Natural killer cell (primary cell): ENCODE results near the gene NDUFB3. TPM values are rescaled to one million over a fixed set of nuclear protein-coding genes. Genes with fewer than 3 reads are reported as not detected.
"Not testable (repeated sequence)": the region's sequence is repeated elsewhere in the genome, so short reads cannot be mapped to it uniquely, and the experiment has no call there.

Experiments
- ATAC-seq, 3 donors: fragments of 150-1000 bp in 2 of 3; fragments of 200-7000 bp in 1 of 3; cut with Tn5 transposase; 1 replicate in 1 of 3; 2 replicates in 2 of 3; pipeline ENCODE4 v1.10.0; 2021; ENCODE audit warnings: mild to moderate bottlenecking in 2 of 3, moderate library complexity in 2 of 3
- DNase-seq, 2 donors: peaks; one replicate each; pipeline versions ENCODE4 v3.0.0 to v3.0.0-alpha.2; 2013 to 2021; ENCODE audit warnings: mixed read lengths in 1 of 2
- H3K27ac ChIP-seq: one replicate; pipeline ENCODE4 v1.5.1; 2013; ENCODE audit warnings: mild to moderate bottlenecking, low read length
- H3K27me3 ChIP-seq: one replicate; pipeline ENCODE4 v1.6.1; 2013; ENCODE audit warnings: low read length; ENCODE audit not compliant: control insufficient read depth, insufficient read depth
- H3K36me3 ChIP-seq: one replicate; pipeline ENCODE4 v1.6.1; 2013; ENCODE audit warnings: low read length; ENCODE audit not compliant: control insufficient read depth, insufficient read depth
- H3K4me1 ChIP-seq: one replicate; pipeline ENCODE4 v1.6.1; 2013; ENCODE audit warnings: low read length; ENCODE audit not compliant: control insufficient read depth, insufficient read depth
- H3K4me3 ChIP-seq: one replicate; pipeline ENCODE4 v1.5.1; 2013; ENCODE audit warnings: low read length
- H3K9me3 ChIP-seq: one replicate; pipeline ENCODE4 v1.6.1; 2013; ENCODE audit warnings: low read length; ENCODE audit not compliant: control insufficient read depth, insufficient read depth
- H3K27ac Mint-ChIP-seq, 2 donors: one replicate each; pipeline ENCODE4 v1.8.0; 2022; ENCODE audit warnings: mild to moderate bottlenecking in 2 of 2, mixed read lengths in 2 of 2, moderate library complexity in 1 of 2
- H3K27me3 Mint-ChIP-seq, 2 donors: one replicate each; pipeline ENCODE4 v1.8.0; 2022; ENCODE audit warnings: low read depth in 2 of 2, mixed read lengths in 2 of 2
- H3K36me3 Mint-ChIP-seq: one replicate; pipeline ENCODE4 v1.8.0; 2022; ENCODE audit warnings: mixed read lengths
- H3K4me1 Mint-ChIP-seq, 2 donors: one replicate each; pipeline ENCODE4 v1.8.0; 2022; ENCODE audit warnings: mixed read lengths in 2 of 2
- H3K4me3 Mint-ChIP-seq: one replicate; pipeline ENCODE4 v1.8.0; 2022; ENCODE audit warnings: mild to moderate bottlenecking, moderate library complexity, mixed read lengths
- H3K9me3 Mint-ChIP-seq, 2 donors: one replicate each; pipeline ENCODE4 v1.8.0; 2022; ENCODE audit warnings: mixed read lengths in 2 of 2
- WGBS: methylation state at CpG from one replicate; pipeline ENCODE4 v1.1.7; 2013; ENCODE audit warnings: missing lambda C conversion rate; ENCODE audit not compliant: insufficient coverage; 5-methylcytosine and 5-hydroxymethylcytosine counted together
- intact Hi-C: fragments of 100-400 bp; cut with micrococcal nuclease; formaldehyde crosslinking; loops from one replicate; pipeline ENCODE4 v1.14.2; 2022
- total RNA-seq, 4 donors: library from RNA; stranded (reverse); fragments of 120-200 nt in 1 of 4; gene quantifications; one replicate each; pipeline versions ENCODE4 v1.2.3 to v1.2.4, GENCODE V29; 2013 to 2022
- TF ChIP-seq, protein P1 (sequence below): fragments of 200-600 bp; IDR thresholded peaks from one replicate; pipeline ENCODE4 v1.8.0; 2022; ENCODE audit warnings: antibody characterized with exemption

NDUFB3 gene
- total RNA-seq, 3 donors from 2014 or later (not counting 1 experiment from before 2014, with no cell fraction given), result 23.5 to 32.7 (median 30.7) TPM

DNA sequence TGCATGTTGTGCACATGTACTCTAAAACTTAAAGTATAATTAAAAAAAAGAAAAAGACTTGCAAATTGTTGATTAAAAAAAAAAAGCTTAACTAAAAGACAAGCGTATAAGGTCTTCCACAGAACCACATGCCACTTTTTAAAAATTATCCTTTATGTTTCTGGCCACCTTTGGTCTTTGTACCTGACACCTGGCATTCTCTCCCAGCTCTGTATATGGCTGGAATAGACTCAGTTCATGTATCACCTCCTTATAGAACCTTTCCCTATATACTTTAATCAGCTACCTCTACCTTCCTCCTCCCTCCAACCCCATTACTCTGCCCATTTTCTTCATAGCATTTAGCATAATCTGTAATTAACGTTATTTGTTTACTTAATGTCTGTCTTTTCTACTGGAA, 32.9 kb upstream of the NDUFB3 start:
- 100% methylated on average over 2 of the region's 2 CpGs for WGBS
- Histone ChIP-seq H3K27me3 (no peaks in the 10 kb centered on the region), H3K4me3 (no peak overlapping the region), H3K27ac (no peak overlapping the region), H3K9me3 (no peaks in the 10 kb centered on the region), H3K4me1 (no peaks in the 10 kb centered on the region), H3K36me3 (no peaks in the 10 kb centered on the region)
- Mint-ChIP-seq H3K9me3 (peaks cover 0 to 2% of the 10 kb centered on the region in 2 donors), H3K27me3 (no peaks in the 10 kb centered on the region), H3K4me1 (peaks cover 20 to 22% of the 10 kb centered on the region in 2 donors), H3K27ac (peak overlapping the region; percentile 57 to 79), H3K36me3 (peaks cover 6% of the 10 kb centered on the region), H3K4me3 (no peak overlapping the region)
- TF ChIP-seq, protein P1, sequence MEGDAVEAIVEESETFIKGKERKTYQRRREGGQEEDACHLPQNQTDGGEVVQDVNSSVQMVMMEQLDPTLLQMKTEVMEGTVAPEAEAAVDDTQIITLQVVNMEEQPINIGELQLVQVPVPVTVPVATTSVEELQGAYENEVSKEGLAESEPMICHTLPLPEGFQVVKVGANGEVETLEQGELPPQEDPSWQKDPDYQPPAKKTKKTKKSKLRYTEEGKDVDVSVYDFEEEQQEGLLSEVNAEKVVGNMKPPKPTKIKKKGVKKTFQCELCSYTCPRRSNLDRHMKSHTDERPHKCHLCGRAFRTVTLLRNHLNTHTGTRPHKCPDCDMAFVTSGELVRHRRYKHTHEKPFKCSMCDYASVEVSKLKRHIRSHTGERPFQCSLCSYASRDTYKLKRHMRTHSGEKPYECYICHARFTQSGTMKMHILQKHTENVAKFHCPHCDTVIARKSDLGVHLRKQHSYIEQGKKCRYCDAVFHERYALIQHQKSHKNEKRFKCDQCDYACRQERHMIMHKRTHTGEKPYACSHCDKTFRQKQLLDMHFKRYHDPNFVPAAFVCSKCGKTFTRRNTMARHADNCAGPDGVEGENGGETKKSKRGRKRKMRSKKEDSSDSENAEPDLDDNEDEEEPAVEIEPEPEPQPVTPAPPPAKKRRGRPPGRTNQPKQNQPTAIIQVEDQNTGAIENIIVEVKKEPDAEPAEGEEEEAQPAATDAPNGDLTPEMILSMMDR, result no peak
- intact Hi-C loops, result no loop called here
- no peak for DNase-seq
- ATAC-seq, result no peak

DNA sequence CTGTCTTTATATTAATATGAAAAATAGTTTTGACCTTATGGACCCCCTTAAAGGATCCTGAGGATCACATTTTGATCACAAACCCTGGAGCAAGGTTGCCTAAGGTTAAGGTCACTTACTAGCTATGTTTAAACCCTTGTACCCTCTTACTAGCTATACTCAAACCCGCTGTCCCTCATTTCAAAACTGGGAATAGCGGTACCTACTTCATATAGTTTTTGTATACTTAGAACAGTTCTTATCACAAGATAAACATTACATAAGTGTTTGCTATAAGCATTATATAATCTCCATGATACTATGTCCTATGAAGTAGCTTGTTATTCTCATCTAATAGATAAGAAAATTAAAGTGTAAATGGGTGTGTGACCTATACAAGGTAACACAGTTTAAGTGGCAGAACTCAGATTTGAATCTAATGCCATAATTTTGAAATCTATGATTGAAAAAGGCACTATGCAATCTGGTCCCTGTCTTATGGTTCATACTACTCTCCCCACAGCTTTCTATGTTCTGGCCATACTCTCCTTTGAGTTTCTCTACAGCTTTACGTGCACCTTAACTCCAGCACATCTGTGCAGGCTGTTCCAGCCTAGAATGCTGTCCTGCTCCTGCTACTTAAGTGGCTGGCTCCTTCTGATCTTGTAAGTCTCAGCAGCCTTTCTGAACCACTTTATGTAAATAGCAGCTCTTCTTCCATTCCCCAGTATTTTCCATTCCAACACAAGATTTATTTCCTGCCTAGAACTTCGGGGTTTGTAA, 30.8 kb upstream of the NDUFB3 start:
- DNase-seq (no peak), ATAC-seq (no peak)
- TF ChIP-seq, protein P1, result no peak
- H3K27ac Mint-ChIP-seq, result peak overlapping the region; percentile 9 to 27
- intact Hi-C loops, result no loop called here
- H3K36me3 Mint-ChIP-seq, result no peaks in the 10 kb centered on the region
- H3K27ac ChIP-seq, result no peak overlapping the region
- 61% methylated on average over 2 of the region's 4 CpGs for WGBS
- H3K4me3 Mint-ChIP-seq, result no peak overlapping the region
- peaks cover 19 to 25% of the 10 kb centered on the region in 2 donors for H3K4me1 Mint-ChIP-seq
- no peaks in the 10 kb centered on the region for H3K4me1 ChIP-seq
- H3K9me3 ChIP-seq, result no peaks in the 10 kb centered on the region
- H3K9me3 Mint-ChIP-seq, result no peaks in the 10 kb centered on the region
- H3K27me3 ChIP-seq, result no peaks in the 10 kb centered on the region
- no peaks in the 10 kb centered on the region for H3K27me3 Mint-ChIP-seq
- H3K4me3 ChIP-seq, result no peak overlapping the region
- peaks cover 7% of the 10 kb centered on the region for H3K36me3 ChIP-seq

DNA sequence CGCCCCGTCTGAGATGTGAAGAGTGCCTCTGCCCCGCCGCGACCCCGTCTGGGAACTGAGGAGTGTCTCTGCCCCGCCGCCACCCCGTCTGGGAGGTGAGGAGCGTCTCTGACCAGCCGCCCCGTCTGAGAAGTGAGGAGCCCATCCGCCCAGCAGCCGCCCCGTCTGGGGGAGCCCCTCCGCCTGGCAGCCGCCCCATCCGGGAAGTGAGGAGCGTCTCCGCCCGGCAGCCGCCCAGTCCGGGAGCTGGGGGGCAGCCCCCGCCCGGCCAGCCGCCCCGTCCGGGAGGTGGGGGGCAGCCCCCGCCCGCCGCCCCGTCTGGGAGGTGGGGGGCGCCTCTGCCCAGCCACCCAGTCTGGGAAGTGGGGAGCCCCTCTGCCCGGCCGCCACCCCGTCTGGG, 29.4 kb upstream of the NDUFB3 start:
- H3K4me3 Mint-ChIP-seq, H3K4me3 ChIP-seq, intact Hi-C loops, DNase-seq, H3K36me3 Mint-ChIP-seq, H3K9me3 Mint-ChIP-seq, H3K27me3 Mint-ChIP-seq, ATAC-seq, H3K27ac ChIP-seq, H3K27ac Mint-ChIP-seq, H3K36me3 ChIP-seq, H3K4me1 ChIP-seq, H3K9me3 ChIP-seq, H3K27me3 ChIP-seq: not testable (repeated sequence)
- H3K4me1 Mint-ChIP-seq, result peaks cover 33 to 36% of the 10 kb centered on the region in 2 donors
- WGBS, result 97% methylated on average over 36 of the region's 36 CpGs

DNA sequence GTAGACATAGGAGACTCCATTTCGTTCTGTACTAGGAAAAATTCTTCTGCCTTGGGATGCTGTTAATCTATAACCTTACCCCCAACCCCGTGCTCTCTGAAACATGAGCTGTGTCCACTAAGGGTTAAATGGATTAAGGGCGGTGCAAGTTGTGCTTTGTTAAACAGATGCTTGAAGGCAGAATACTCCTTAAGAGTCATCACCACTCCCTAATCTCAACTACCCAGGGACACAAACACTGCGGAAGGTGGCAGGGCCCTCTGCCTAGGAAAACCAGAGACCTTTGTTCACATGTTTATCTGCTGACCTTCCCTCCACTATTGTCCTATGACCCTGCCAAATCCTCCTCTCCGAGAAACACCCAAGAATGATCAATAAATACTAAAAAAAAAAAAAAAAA, 28.8 kb upstream of the NDUFB3 start:
- H3K27ac ChIP-seq, H3K36me3 Mint-ChIP-seq, ATAC-seq, DNase-seq, H3K27me3 Mint-ChIP-seq, H3K4me3 ChIP-seq, H3K27me3 ChIP-seq, H3K9me3 Mint-ChIP-seq, H3K9me3 ChIP-seq, H3K36me3 ChIP-seq, H3K4me3 Mint-ChIP-seq, intact Hi-C loops, H3K4me1 ChIP-seq, H3K27ac Mint-ChIP-seq: not testable (repeated sequence)
- WGBS, result 100% methylated on average over 1 of the region's 5 CpGs
- peaks cover 33 to 36% of the 10 kb centered on the region in 2 donors for H3K4me1 Mint-ChIP-seq
